ENCODE results near the gene ATRNL1.

GRCh38 chr10:115747811-115748210, 654.6 kb downstream of the ATRNL1 start:
- no peak for TF ChIP-seq CTCF (IDR thresholded peaks at IDR 0.05; ENCODE audit: poor library complexity)
- no peak for TF ChIP-seq EZH2phosphoT487 (IDR thresholded peaks at IDR 0.05; ENCODE audit: low read depth, severe bottlenecking, unreplicated experiment)

All from hepatocyte (in vitro differentiated cells).